Muscle of leg (tissue), 11 donors: ENCODE results near the gene NME3. TPM values are rescaled to one million over a fixed set of nuclear protein-coding genes. Genes with fewer than 3 reads are reported as not detected.
"Not testable (repeated sequence)": the region's sequence is repeated elsewhere in the genome, so short reads cannot be mapped to it uniquely, and the experiment has no call there.

ENCODE experiments used
- DNase-seq: peaks from one replicate; pipeline ENCODE4 v3.0.0; 2013
- H3K27ac ChIP-seq: one replicate; pipeline ENCODE4 v1.5.1; 2013; ENCODE audit warnings: mild to moderate bottlenecking, low read length, control low read depth
- H3K27me3 ChIP-seq: one replicate; pipeline ENCODE4 v1.6.1; 2013; ENCODE audit warnings: low read length; ENCODE audit not compliant: control insufficient read depth, insufficient read depth
- H3K36me3 ChIP-seq: one replicate; pipeline ENCODE4 v1.6.1; 2013; ENCODE audit warnings: low read length; ENCODE audit not compliant: control insufficient read depth, insufficient read depth
- H3K4me1 ChIP-seq: one replicate; pipeline ENCODE4 v1.6.1; 2013; ENCODE audit warnings: low read length; ENCODE audit not compliant: control insufficient read depth, insufficient read depth
- H3K4me3 ChIP-seq: one replicate; pipeline ENCODE4 v1.5.1; 2013; ENCODE audit warnings: low read length, control low read depth
- H3K9me3 ChIP-seq: replicated peaks from 2 replicates; pipeline ENCODE4 v1.6.1; 2013; ENCODE audit warnings: low read depth, low read length; ENCODE audit not compliant: control insufficient read depth
- WGBS: methylation state at CpG from one replicate; pipeline ENCODE4 v1.1.5; 2013; ENCODE audit warnings: missing lambda C conversion rate; ENCODE audit not compliant: insufficient coverage; 5-methylcytosine and 5-hydroxymethylcytosine counted together
- polyA plus RNA-seq, 8 donors: library from polyadenylated mRNA; unstranded; fragments of 120-200 nt; gene quantifications; one replicate each; pipeline versions ENCODE4 v1.2.1 to v1.2.3, GENCODE V29; 2013; ENCODE audit warnings: inconsistent platforms in 1 of 8, low replicate concordance in 1 of 8; ENCODE audit not compliant: insufficient read length in 8 of 8, insufficient read depth in 1 of 8
- total RNA-seq: library from RNA; stranded (reverse); fragments of 120-200 nt; gene quantifications from one replicate; pipeline ENCODE4 v1.2.4, GENCODE V29; 2013

NME3 gene
- total and polyA plus RNA-seq, 9 donors, result 22.2 to 35.2 (median 28.1) TPM

- WGBS, result 87% methylated on average over 27 of the region's 30 CpGs
- H3K9me3 ChIP-seq, result no peaks in the 10 kb centered on the region
- H3K27me3 ChIP-seq, result no peaks in the 10 kb centered on the region
- no peak overlapping the region for H3K4me3 ChIP-seq
- H3K36me3 ChIP-seq, result peaks cover 37% of the 10 kb centered on the region
- no peaks in the 10 kb centered on the region for H3K4me1 ChIP-seq
- DNase-seq, result no peak
- no peak overlapping the region for H3K27ac ChIP-seq
These were observed 30.4 kb downstream of the NME3 start for GRCh38 chr16:1740781-1741490.

DNA sequence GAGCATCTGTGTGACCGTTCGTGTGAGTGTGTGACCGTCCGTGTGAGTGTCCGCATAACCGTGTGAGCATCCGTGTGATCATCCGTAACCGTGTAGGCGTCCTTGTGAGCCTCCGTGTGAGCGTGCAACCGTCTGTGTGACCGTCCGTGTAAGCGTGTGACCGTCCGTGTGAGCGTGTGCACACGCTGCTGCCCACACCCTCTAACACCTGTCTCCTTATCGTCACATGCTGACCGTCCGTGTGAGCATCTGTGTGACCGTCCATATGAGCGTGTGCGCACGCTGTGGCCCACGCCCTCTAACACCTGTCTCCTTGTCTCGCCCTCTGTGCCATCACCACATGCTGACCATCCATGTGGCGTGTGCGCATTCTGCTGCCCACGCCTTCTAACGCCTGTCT lies 31.1 kb downstream of the NME3 start:
- 97% methylated on average over 33 of the region's 33 CpGs for WGBS
- DNase-seq, result no peak
- H3K4me1 ChIP-seq, result no peaks in the 10 kb centered on the region
- H3K36me3 ChIP-seq, result peaks cover 30% of the 10 kb centered on the region
- no peaks in the 10 kb centered on the region for H3K27me3 ChIP-seq
- no peak overlapping the region for H3K27ac ChIP-seq
- no peaks in the 10 kb centered on the region for H3K9me3 ChIP-seq
- H3K4me3 ChIP-seq, result no peak overlapping the region

DNA sequence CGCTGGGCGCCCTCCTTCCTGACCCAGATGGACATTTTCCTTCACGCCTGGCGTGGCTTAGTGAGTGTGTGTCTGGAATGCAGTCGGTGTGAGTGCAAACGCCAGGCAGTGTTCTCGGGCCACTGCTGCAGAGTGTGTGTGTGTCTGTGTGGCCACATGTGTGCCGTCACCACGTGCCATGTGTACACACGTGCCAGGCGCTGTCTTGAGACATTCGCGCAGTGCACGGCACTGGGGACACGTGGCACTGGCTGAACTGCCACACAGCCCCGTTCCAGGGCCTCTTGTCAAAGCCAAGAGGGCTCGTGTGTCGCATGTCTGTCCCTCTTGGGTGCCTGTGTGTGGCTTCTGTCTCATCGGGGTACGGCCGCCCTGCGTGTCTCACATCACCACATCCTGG lies 36.5 kb downstream of the NME3 start:
- Histone ChIP-seq H3K4me3 (no peak overlapping the region), H3K27me3 (no peaks in the 10 kb centered on the region), H3K4me1 (no peaks in the 10 kb centered on the region), H3K9me3 (no peaks in the 10 kb centered on the region), H3K36me3 (peaks cover 43% of the 10 kb centered on the region), H3K27ac (no peak overlapping the region)
- DNase-seq, result no peak
- 97% methylated on average over 21 of the region's 22 CpGs for WGBS

DNA sequence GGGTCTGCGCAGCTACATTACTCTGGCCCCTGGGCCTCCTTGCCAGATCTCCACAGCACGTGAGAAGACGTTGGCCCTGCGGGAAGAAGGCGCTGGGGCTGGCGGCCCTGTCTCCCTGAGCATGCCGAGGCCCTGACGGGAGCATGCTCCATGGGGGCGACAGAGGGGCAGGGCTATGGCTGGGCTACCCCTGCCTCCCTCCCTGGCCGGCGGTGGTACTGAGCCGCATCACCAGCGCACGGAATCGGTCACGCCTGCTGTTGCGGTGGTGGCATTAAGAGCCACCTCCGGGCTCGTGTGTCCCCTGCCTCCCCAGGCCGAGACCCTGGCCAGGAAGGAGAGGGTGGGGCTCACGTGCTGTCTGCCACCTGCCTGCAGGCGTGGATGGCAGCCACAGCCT lies 37.2 kb downstream of the NME3 start:
- 93% methylated on average over 17 of the region's 22 CpGs for WGBS
- Histone ChIP-seq H3K9me3 (no peaks in the 10 kb centered on the region), H3K36me3 (peaks cover 48% of the 10 kb centered on the region), H3K4me1 (no peaks in the 10 kb centered on the region), H3K27ac (no peak overlapping the region), H3K4me3 (no peak overlapping the region), H3K27me3 (no peaks in the 10 kb centered on the region)
- DNase-seq, result no peak

DNA sequence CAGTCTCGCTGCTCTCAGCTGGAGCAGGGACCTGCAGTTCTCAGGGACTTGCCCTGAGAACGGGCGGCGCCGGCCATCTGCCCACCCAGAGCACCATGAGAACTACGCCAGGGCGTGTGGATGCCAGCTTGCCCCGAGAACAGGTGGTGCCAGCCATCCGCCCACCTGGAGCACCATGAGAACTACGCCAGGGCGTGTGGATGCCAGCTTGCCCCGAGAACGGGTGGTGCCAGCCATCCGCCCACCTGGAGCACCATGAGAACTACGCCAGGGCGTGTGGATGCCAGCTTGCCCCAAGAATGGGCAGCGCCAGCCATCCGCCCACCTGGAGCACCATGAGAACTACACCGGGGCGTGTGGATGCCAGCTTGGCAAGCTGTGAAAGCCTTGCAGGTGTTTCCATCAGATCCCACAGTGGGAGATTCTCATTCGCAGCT lies 38.8 kb downstream of the NME3 start:
- H3K4me3 ChIP-seq, H3K9me3 ChIP-seq, DNase-seq, H3K27ac ChIP-seq, H3K4me1 ChIP-seq, H3K27me3 ChIP-seq: not testable (repeated sequence)
- H3K36me3 ChIP-seq, result peaks cover 52% of the 10 kb centered on the region
- WGBS, result 87% methylated on average over 16 of the region's 21 CpGs

DNA sequence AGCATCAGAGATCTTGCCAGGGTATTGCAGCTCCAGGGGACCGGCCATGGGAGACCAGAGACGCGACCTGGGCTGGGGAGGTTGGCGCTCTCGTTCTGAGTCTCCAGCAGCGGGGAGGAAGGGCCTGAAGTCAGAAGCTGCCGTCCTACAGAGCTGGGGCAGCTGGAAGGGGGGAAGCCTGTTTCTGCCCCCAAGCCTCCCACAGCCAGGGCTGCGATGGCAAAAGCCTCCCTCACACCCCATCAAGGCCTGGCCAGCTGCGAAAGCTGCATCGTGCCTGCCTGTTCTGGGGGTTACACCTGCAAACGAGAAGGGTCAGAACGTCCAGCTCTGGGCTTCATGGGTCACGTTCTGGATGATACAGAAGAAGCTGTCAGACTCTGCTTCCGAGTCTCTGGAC lies 39.3 kb downstream of the NME3 start:
- Histone ChIP-seq H3K4me1 (no peaks in the 10 kb centered on the region), H3K27ac (no peak overlapping the region), H3K36me3 (peaks cover 57% of the 10 kb centered on the region), H3K9me3 (no peaks in the 10 kb centered on the region), H3K27me3 (no peaks in the 10 kb centered on the region), H3K4me3 (no peak overlapping the region)
- WGBS, result 89% methylated on average over 10 of the region's 14 CpGs
- no peak for DNase-seq

- Histone ChIP-seq H3K27me3 (no peaks in the 10 kb centered on the region), H3K4me1 (no peaks in the 10 kb centered on the region), H3K4me3 (no peak overlapping the region), H3K27ac (no peak overlapping the region), H3K36me3 (peaks cover 62% of the 10 kb centered on the region), H3K9me3 (no peaks in the 10 kb centered on the region)
- DNase-seq, result peak; percentile 28
- WGBS, result 52% methylated on average over 3 of the region's 7 CpGs
These were observed 39.7 kb downstream of the NME3 start for GRCh38 chr16:1731603-1732002.

DNA sequence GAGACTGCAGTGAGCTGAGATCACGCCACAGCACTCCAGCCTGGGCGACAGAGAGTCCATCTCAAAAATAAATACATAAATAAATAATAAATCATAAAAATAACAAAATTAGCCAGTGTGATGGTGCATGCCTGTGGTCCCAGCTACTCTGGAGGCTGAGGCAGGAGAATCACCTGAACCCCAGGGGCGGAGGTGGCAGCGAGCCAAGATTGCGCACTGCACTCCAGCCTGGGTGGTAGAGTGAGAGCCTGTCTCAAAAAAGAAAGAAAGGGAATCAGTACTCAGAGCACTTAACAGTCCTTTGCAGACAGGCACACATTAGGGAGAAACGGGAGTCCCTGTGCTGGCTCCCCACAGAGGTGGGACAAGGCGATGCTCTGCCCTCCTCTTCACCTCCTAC lies 40.3 kb downstream of the NME3 start:
- no peaks in the 10 kb centered on the region for H3K4me1 ChIP-seq
- H3K9me3 ChIP-seq, result no peaks in the 10 kb centered on the region
- no peak overlapping the region for H3K27ac ChIP-seq
- H3K36me3 ChIP-seq, result peaks cover 67% of the 10 kb centered on the region
- H3K4me3 ChIP-seq, result no peak overlapping the region
- DNase-seq, result no peak
- WGBS, result 89% methylated on average over 4 of the region's 7 CpGs
- no peaks in the 10 kb centered on the region for H3K27me3 ChIP-seq

GRCh38 chr16:1729445-1729844 lies 41.9 kb downstream of the NME3 start:
- 93% methylated on average over 33 of the region's 35 CpGs for WGBS
- DNase-seq, result no peak
- no peak overlapping the region for H3K4me3 ChIP-seq
- no peaks in the 10 kb centered on the region for H3K9me3 ChIP-seq
- H3K4me1 ChIP-seq, result no peaks in the 10 kb centered on the region
- no peak overlapping the region for H3K27ac ChIP-seq
- H3K36me3 ChIP-seq, result peaks cover 66% of the 10 kb centered on the region
- H3K27me3 ChIP-seq, result no peaks in the 10 kb centered on the region

DNA sequence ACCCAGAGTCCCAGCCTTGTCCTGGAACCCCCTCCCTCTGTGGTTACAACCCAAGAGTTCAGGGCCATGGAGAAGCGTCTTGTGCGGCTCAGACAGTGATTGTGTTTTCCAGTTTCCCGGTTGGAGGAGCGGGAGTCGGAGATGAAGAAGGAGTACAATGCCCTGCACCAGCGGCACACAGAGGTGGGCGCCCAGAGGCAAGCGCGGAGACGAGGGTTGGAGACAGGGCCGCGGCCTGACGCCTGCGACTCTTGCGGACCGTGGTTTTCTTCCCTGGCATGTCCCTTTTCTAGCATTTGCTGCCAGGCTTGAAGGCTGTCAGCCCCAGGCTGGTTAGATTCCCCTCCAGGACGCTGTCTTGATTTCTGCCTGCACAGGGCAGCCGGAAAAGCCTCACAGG lies 42.3 kb downstream of the NME3 start:
- Histone ChIP-seq H3K36me3 (peaks cover 66% of the 10 kb centered on the region), H3K4me1 (no peaks in the 10 kb centered on the region), H3K4me3 (no peak overlapping the region), H3K9me3 (no peaks in the 10 kb centered on the region), H3K27ac (no peak overlapping the region), H3K27me3 (no peaks in the 10 kb centered on the region)
- 93% methylated on average over 18 of the region's 18 CpGs for WGBS
- no peak for DNase-seq
